ENCODE results near the gene CEP131.
"Not testable (repeated sequence)": the region's sequence is repeated elsewhere in the genome, so short reads cannot be mapped to it uniquely, and the experiment has no call there.

The CEP131 gene

DNA sequence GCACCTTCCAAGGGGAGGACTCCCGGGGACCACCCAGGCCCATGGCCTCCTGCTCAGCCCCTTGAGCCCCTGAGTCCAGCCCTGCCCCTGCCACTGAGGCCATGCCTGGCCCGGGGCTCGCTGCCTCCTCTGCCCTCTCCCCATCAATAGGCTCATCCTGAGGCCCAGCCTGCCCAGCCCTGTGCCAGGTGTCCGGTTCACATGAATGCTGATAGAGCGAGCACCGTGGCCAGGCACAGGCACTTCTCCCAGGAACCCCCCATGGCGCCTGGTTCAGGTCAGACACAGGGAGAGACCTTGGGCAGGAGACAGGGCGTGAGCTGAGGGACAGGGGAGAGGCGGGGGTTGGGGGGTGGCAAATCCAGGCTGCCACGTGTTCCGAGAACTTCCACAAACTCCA is 60.3 kb downstream of the CEP131 start:
- DNase-seq: no peak

DNA sequence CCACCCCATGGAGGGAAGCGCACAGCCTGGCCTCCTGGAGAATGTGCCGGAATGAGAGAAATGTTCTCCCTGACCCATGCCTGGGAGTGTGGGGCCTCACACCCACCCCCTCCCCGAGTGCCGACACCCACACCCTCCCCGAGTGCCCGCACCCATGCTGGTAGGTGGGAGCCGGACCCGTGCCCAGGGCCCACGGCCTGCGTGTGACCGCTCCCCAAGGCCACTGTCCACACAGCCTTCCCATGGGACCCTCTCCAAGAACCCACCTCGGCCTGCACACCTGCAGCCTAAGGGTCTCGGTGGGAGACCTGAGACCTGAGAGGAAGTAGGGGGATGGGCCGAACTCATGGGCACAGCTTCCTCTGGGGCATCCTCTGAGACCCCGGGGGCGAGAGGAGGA is 60.8 kb downstream of the CEP131 start:
- DNase-seq: no peak

DNA sequence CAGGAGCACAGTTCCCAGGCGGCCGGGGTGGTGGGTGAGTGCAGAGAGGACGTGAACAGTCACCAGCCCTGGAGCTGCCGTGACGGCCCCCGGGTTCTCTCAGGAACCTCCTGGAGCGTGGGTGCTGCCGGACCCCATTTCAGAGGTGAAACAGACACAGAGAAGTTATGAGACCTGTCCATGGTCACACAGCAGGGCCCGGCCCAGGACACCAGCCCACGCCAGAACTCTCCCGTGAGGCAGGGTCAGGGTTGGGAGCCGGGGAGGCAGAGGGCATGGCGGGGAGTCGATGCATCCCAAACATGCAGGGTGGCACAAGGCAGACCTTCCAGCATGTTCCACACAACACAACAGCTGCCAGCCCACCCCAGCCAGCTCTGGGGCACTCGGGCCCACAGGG is 61.2 kb downstream of the CEP131 start:
- no peak for DNase-seq

DNA sequence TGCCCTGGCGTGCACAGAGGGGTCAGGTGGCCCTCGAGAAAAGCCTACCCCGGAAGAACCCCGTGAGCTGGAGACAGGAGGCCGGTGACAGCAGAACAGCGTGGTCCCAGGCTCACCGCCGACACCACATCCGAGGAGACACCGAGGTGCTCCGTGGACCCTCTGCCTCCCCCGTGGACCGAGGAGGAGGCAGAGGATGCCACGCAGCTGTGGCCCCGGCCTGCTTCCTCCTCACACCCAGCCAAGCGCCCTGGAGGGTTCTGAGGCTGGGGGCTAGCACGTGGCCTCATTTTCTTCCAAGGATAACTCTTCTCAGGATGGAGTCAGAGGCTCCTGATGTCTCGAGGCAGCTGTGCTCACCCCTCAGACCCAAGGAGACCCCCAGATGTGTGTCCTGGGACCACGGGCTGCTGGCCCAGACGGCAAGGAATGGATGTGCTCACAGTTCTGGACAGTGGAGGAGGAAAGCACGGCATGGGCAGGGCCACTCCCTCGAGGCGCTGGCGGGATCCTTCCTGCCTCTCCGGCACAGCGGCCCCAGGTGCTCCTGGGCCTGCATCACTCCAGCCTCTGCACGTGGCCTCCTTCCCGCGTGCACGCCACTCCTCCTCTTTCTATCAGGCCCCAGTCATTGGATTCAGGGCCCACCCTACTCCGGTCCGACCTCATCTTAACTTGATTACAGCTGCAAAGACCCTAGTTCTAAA is 61.9 kb downstream of the CEP131 start:
- no peak for DNase-seq

DNA sequence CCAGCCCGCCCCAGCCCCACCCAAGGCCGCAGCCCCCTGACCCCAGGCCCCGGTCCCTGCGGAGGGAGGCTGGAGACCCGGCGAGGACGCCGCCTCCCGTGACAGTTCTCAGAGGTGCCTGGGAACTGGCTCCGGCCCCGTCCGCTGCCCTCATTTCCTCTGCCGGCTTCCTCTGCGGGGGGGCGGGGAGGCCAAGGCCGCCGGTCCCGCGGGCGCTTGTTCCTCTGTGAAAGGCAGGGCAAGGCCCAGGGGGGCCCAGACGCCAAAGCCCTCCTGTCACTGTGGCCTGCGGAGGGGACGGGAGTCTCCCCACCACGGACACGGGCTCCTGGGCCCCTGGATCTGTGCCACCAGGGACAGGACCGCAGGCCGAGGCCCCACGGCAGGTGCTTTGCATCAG is 62.5 kb downstream of the CEP131 start:
- DNase-seq: no peak

DNA sequence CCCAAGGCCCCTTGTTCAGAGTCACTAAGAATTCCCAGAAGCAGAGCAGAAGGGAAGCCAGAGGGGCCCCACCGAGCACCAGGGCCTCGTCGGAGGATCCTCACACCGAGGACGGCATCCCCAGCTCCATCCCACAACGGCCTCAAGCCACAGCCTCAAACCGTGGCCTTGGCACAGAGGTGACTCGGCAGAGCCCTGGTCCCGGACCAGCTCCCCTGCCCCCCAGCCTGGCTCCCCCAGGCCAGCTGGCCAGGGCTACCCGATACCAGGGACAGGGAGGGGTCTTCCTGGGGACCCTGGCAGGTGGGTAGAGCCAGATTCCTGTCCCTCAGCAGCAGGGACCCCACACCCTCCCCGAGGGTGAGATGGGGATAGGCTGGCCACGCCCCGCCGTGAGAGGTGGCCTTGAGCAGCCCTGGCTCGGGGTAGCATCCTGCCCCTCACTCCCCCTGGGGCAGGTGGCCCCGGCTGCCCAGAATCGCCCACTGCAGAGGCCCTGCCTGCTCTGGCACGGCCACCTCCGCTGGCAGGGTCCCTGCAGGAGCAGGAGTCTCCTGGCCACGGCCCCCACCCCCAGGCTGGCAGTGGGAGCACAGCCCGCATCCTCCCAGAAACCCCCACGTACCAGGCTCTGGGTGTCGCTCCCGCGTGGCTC is 63.0 kb downstream of the CEP131 start:
- no peak for DNase-seq

DNA sequence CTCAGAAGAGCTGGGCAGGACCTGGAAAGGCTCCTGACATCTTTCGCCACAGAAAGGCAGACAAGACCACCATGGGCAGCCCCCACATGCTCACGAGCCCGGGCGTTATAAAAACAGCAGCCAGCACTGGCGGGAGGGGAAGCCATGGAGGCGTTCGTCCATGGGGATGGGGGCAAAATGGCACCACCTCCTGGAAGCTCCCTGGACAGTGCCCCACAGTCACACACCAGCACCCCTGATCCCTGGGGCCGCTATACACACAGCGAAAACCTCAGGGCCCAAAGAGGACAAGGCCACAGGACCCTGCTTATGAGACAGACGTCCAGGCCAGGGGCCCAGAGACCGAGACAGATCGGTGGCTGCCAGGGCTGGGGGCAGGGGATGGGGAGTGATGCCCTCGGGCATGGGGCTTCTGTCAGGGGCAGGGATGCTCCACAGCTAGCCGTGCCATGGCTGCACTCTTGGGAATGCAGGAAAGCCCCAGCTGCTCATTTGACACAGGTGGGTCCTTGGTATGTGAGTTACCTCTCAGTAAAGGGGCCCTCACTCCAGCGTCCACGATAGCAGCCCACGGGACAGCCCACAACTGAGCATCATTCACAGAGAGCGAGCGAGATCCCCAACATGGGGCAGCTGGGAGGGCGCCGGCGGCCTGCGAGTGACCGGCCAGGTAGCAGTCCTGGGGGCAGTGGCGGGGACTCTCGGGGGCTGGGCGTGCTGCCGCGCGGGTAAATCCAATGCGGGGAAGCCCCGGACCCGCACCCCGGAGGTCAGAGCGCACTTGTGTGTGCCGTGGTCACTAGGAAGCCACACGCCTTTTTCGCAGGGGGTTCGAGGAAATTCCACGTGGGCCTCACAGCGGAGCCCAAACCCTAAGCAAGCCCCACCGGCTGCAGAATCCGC is 63.8 kb downstream of the CEP131 start:
- no peak for DNase-seq

DNA sequence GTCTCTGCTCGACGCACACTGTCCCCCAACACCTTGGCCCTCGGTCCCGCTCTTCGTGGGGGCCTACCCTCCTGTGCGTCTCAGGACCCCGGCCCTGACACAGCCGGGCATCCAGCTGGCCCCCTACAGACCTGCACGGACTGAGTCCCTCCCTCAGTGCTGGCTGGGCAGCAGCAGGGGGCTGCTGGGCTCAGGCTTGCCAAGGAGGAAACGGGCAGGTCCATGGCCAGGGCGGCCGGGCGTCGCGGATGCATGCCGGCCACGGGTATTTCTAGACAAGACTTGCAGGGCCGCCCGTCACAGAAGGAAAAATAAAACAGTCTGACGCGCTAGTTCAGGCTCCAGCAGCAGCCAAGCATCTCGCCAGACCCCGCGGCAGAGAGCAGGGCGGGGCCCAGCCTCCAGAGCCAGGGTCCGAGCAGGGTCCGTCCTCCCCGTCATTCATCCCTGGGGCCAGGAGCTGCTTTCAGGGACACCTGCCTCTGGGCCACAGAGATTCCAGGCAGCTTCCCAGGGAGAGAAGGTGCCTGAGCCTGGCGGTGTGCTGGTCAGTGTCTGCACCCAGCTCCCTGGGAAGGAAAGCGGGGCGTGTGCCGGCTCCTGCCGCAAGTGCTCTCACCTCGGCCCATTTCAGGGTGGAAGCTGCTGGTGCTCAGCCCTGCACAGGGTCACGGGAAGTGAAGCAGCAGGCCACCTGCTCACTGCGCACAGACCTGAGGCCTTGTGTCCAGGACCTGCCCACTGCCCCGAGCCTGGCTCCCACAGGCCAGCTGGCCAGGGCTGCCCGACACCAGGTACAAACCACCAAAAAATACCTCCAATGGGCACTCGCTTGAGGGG is 64.7 kb downstream of the CEP131 start:
- no peak for DNase-seq

DNA sequence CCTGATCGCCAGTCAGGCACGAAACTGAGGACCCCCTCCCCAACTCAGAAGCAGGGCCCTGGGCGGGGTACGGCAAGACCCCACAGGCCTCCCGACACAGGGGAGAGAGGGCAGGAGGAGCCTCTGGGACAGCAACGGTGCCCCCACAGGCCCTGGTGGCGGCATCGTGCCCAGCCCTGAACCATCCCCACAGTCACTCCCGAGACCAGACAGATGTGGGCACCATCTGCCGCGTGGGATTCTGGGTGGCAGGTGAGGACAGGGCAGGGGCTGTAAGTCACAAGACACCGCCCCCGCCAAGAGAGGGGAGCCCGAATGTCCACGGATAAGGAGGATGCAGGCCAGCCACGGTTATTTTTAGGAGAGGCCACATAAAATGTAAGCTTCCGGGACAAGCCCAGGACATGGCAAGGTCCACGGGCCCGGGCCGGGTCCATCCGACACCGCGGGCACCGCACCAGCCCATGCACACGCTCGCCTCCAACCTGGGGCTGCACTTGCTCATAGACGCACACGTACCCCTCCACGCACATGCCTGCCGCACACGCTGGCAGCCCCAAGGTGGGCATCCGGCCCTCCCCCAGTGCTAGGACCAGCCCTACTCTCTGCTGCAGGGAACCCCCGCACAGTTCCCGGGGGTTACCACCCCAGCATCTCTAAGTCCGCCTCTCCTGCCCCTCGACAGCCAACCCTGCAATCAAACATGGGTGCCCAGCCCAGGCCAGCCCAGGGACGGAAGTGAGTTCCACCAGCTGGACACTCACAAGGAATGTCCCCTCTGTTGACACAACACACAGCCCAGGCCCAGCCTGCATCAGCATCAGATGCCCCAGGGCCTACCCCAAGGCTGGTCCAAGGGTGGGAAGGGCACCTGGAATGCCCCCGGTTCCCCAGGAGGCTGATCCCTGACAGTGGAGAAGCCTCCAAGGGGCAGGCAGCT is 65.6 kb downstream of the CEP131 start:
- DNase-seq: no peak

DNA sequence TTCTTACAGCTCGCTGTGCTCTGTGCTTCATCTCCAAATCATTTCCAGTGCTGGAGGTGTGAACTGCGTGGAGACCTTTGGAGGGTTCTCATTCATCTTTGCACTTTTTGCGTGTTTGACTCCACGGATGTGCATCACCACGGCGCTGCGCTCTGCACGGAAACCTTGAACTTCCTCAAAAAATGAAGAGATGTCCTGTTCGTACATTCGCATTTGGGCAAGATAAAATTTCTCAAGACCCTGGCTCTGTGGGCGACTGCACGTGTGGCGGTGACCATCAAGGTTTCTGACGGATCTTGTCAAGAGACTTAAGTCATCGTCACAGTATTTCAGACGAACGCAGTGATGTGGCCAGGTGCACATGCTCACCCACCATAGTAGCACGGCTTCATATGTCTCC is 67.8 kb downstream of the CEP131 start:
- no peak for DNase-seq

DNA sequence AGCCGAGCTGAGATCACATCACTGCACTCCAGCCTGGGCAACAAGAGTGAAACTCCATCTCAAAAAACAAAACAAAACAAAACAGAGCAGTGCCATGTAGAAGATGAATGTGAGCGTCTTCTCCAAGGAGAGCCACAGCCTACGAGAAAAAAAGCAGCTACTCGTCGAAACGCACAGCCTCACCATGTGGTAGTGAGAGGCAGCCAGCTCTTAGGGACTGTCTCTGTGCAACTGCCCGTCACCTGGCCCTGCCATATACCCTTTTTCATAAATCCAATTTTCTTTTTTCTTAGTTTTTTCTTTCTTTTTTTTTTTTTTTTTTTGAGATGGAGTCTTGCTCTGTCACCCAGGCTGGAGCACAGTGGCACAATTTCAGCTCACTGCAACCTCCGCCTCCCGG is 68.7 kb downstream of the CEP131 start:
- not testable (repeated sequence) for DNase-seq

DNA sequence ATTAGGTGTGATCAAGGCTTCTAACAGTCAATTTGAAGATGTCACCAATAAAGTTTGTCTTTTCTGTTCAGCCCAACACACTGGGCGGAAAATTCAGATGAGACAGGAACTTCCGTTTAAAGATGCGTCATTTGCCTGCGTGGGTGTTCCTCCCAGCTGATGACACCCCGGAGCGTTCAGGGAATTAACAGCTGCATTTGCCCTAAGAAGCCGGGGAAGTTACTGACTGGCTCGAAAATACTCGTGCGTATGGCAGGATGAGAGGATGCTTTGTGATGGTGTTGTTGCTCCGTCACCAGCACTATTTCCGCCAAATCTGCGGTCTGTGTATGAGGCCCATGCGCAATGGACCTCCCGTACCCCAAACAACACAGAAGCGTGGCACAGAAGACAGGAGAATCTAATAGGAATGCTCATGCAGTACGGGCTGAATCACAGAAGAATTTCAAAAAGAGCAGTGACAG is 69.4 kb downstream of the CEP131 start:
- DNase-seq: no peak

DNA sequence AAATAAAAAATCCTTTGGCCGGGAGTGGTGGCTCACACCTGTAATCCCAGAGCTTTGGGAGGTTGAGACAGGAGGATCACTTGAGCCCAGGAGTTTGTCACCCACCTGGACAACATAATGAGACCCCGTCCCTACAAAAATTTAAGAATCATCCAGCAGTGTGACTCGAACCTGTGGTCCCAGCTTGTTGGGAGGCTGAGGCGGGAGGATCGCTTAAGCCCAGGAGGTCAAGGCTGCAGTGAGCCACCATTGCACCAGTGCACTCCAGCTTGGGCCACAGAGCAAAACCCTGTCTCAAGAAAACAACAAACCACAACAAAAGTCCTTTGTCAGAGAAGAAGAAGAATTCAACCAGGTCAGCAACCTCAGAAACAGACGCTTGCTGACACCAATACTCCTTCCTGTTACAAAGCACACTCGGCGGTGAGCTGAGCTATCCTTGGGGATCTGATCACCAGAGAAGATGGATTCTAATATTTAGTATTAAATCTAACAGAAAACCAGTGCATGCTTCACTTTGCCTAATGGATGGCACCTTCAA is 70.4 kb downstream of the CEP131 start:
- DNase-seq: no peak

DNA sequence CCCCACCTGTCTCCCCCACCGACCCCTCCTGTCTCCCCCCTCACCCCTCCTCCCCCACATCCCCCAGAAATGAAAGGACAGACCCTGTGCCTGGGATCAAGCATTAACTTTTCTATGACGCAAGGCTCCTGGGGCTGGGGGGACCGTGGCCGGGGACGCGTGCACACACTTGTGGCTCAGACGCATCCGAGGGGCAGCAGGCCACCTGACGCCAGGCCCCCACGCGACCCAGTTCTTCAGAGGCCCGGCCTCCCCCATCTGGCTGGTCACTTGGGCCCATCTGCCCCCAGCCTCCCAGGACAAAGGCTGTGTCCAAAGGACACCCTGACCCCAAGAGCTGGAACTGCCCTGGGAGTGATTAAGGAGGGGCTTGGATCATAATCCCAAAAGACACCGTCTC is 71.5 kb downstream of the CEP131 start:
- no peak for DNase-seq

DNA sequence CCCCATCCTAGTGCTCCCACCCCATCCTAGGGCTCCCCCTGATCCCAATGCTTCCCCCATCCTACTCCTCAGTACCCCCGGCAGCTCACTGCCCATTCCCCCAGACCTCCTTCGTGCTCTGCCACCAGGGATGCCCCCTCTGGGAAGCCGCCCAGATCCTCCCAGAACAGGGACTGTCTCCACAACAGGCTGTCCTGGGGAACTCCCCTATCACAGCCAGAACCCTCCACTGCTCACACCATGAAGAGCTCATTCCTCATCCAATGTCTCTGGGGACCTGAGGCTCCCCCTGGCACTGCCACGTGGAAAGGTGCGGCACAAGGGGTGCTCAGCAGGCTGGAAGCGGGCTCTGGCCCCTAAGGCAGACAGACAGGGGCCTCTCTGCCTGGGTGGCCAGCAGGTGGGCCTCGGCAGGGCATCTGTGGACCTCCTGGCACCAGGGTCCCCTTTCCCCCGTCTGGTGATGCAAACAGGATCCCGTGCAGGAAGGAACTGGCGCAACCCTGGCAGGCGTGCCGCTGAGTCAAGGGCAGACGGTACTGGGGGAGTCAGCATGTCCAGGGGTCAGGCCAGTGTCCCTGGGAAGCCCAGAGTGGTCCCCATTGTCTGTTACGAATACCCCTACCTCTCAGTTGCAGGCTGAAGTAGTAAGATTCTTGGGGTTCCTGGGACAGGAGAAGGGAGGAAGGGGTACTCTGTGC is 72.2 kb downstream of the CEP131 start:
- DNase-seq: no peak

DNA sequence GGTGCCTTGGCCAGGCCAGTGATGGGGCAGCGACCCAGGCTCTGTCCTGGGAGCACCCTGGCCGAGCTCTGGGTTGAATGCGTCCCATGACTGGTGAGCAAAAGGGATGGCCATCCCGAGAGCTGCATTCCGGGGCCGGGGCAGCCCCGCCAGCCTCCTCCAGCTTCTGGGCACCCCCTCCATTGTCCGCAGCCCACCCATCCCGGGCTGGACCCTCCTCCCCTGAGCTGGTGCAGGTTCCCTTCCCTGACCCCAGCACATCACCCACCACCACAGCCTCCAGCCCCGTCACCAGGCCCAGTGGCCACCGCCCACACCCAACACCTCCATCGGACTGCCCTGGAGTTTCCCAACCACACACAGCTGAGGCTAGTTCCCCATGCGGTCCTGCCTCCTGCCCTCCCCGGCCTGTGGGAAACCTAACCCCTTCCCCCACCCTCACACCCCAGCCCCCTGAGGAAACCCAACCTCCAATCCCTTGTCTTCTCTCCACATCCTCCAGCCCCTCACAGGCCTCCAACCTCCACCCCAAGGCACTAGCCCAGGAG is 73.7 kb downstream of the CEP131 start:
- no peak for DNase-seq

DNA sequence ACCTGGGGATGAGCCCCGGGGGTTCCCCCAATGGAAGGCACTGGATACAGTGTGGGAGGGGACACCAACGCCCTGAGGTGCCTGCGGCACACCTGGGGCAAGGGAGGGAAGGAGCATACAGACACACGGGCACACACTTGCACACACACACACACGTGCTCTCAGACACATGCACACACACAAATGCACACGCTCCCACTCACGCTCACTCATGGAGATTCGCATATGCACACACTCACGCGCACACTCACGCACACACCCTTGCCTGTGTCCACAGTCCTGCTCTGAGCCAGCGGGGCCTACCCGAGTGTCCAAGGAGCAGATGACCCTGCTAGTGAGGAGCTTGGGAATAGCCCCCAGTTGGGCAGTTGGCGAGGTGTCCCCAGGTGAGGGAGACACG is 74.2 kb downstream of the CEP131 start:
- DNase-seq: no peak

DNA sequence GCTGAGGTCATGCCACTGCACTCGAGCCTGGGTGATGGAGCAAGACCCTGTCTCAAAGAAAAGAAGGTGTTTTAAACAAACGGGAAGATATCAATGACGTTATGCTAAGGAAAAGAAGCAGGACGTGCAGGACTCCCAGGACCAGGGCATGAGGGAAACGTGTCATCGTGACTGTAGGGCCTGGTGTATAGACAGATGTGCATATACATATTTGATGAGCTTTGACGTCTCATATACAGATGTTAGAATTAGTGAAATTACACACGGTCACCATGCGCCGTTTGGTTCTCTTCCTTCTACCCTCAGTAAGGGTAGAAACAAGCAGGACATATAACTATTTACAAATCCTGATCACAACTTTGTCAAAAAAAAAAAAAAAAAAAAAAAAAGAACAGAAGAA is 75.1 kb downstream of the CEP131 start:
- no peak for DNase-seq

DNA sequence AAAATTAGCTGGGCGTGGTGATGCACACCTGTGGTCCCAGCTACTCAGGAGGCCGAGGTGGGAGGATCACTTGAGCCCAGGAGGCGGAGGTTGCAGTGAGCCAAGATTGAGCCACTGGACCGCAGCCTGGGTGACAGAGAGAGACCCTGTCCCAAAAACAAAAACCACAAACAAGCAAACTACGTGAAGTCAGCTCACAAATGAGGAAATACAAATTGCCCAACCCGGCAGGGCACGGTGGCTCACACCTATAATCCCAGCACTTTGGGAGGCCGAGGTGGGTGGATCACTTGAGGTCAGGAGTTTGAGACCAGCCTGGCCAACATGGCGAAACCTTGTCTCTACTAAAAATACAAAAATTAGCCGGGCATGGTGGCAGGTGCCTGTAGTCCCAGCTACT is 76.6 kb downstream of the CEP131 start:
- DNase-seq: not testable (repeated sequence)

DNA sequence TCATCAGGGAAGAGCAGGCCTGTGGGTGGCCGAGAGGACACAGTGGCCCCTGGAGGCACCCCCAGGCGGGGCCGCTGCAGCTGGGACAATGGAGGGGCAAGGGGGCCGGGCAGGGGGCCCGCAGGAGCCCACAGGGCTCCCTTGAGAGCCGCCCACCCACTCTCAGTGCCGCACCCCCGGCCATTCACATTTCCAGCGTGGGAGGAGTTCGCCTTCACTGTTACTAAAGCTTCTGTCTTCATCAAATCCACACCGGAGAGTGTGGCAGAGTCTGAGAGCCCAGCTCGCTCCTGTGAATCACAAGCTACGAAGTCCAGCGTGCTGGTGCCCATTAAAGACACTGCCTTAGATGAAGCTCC is 78.4 kb downstream of the CEP131 start:
- no peak for DNase-seq
